CD4-positive, CD25-positive, alpha-beta regulatory T cell (primary cell): ENCODE measurements around the gene KRT76. TPM values are rescaled to one million over a fixed set of nuclear protein-coding genes. Genes with fewer than 3 reads are reported as not detected.
A peak's percentile ranks its signal among the peaks of the same experiment; 100 is the strongest.

Source experiments
- ATAC-seq, 2 donors: fragments of 150-1000 bp; cut with Tn5 transposase; one replicate each; pipeline ENCODE4 v1.10.0; 2021; ENCODE audit warnings: low read depth in 2 of 2, moderate number of reproducible peaks in 2 of 2, moderate library complexity in 1 of 2
- DNase-seq, 3 donors: peaks; one replicate each; pipeline versions ENCODE4 v3.0.0 to v3.0.0-alpha.2; 2012 to 2022; ENCODE audit warnings: mixed read lengths in 1 of 3
- H3K27ac ChIP-seq: one replicate; pipeline ENCODE4 v1.7.0; 2013; ENCODE audit warnings: mild to moderate bottlenecking, low read length; ENCODE audit not compliant: insufficient read depth, poor library complexity, severe bottlenecking
- H3K27me3 ChIP-seq: one replicate; pipeline ENCODE4 v1.7.0; 2013; ENCODE audit warnings: low read length; ENCODE audit not compliant: control insufficient read depth, insufficient read depth
- H3K36me3 ChIP-seq: one replicate; pipeline ENCODE4 v1.7.0; 2013; ENCODE audit warnings: mild to moderate bottlenecking, low read length, moderate library complexity; ENCODE audit not compliant: control insufficient read depth, insufficient read depth
- H3K4me1 ChIP-seq: 2 replicates; pipeline ENCODE4 v1.7.0; 2013; ENCODE audit warnings: mild to moderate bottlenecking, low read length; ENCODE audit not compliant: insufficient read depth, control insufficient read depth, poor library complexity, severe bottlenecking
- H3K4me3 ChIP-seq: one replicate; pipeline ENCODE4 v1.7.0; 2013; ENCODE audit warnings: low read depth, mild to moderate bottlenecking, low read length, moderate library complexity
- H3K9me3 ChIP-seq, 2 experiments: 1 replicate in 1 of 2; 2 replicates in 1 of 2; pipeline ENCODE4 v1.7.0; 2013; ENCODE audit warnings: low read length in 2 of 2, mild to moderate bottlenecking in 1 of 2, moderate library complexity in 1 of 2; ENCODE audit not compliant: control insufficient read depth in 2 of 2
- H3K27ac Mint-ChIP-seq, 3 donors: one replicate each; pipeline ENCODE4 v1.8.0; 2020 to 2022; ENCODE audit warnings: mild to moderate bottlenecking in 3 of 3, mixed read lengths in 3 of 3, moderate library complexity in 2 of 3
- H3K27me3 Mint-ChIP-seq: one replicate; pipeline ENCODE4 v1.8.0; 2022; ENCODE audit warnings: mild to moderate bottlenecking, mixed read lengths
- H3K36me3 Mint-ChIP-seq: one replicate; pipeline ENCODE4 v1.8.0; 2020; ENCODE audit warnings: mixed read lengths
- H3K4me1 Mint-ChIP-seq, 4 donors: one replicate each; pipeline ENCODE4 v1.8.0; 2020 to 2022; ENCODE audit warnings: mixed read lengths in 4 of 4, mild to moderate bottlenecking in 1 of 4
- H3K4me3 Mint-ChIP-seq, 4 donors: one replicate each; pipeline ENCODE4 v1.8.0; 2020 to 2022; ENCODE audit warnings: mild to moderate bottlenecking in 4 of 4, mixed read lengths in 4 of 4, moderate library complexity in 3 of 4
- H3K9me3 Mint-ChIP-seq, 7 donors: one replicate each; pipeline ENCODE4 v1.8.0; 2020 to 2022; ENCODE audit warnings: mixed read lengths in 7 of 7, mild to moderate bottlenecking in 3 of 7, moderate library complexity in 2 of 7
- polyA plus RNA-seq, 4 donors: library from polyadenylated mRNA; unstranded; fragments of 300-500 nt; fragmentation: Illumina TruSeq; gene quantifications; one replicate each; pipeline ENCODE4 v1.2.3, GENCODE V29; 2021
- total RNA-seq: library from RNA; stranded (reverse); gene quantifications from one replicate; pipeline ENCODE4 v1.2.3, GENCODE V29; 2022

KRT76 gene
- total and polyA plus RNA-seq, 5 donors from 2014 or later: not detected

DNA sequence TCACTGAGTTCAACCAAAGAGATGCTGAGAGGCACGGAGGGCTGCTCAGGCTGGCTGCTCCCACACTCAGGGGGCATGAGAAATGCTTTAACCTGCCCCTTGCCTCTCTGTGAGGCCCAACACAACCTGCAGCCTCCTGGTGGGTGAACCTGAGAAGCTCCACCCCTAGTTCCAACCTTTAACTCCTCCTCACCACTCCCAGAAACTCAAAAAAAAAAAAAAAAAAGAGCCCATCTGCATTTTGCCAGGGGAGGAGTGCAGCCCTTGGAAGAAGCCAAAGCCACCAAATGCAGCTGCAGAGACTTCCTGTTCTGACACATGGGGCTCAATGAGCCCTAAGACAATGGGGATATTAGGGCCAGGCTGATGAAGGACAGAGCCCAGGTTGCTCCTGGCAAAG is 27.9 kb upstream of the KRT76 start:
- no peak for DNase-seq
- no peak for ATAC-seq
- Mint-ChIP-seq H3K36me3 (no peaks in the 10 kb centered on the region), H3K9me3 (no peaks in the 10 kb centered on the region), H3K4me1 (no peaks in the 10 kb centered on the region), H3K27ac (no peak overlapping the region), H3K4me3 (peak overlapping the region in 1 of 4 donors; percentile 70), H3K27me3 (peaks cover 12% of the 10 kb centered on the region)
- Histone ChIP-seq H3K36me3 (no peaks in the 10 kb centered on the region), H3K9me3 (no peaks in the 10 kb centered on the region), H3K27me3 (no peaks in the 10 kb centered on the region), H3K4me3 (no peak overlapping the region), H3K4me1 (no peaks in the 10 kb centered on the region), H3K27ac (no peak overlapping the region)

DNA sequence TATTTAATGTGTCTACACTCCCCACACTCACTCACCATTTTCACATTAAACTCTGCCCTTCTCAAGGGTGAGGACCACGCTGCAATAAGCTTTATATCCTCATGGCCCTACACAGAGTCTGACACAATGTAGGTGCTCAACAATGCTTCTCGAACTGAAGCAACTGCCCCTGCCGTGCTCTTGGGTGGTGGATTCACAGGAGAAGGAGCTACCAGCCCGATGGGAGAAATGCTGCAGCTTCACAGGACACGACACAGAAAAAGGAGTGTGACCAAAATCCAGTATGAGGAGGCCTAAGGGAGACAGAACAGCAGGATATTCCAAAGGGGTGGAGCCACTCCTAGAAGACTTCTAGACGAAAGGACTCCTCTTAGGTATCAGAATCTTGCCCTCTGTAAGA is 25.3 kb upstream of the KRT76 start:
- no peaks in the 10 kb centered on the region for H3K9me3 ChIP-seq
- DNase-seq (no peak), ATAC-seq (no peak)
- no peaks in the 10 kb centered on the region for H3K36me3 ChIP-seq
- no peak overlapping the region for H3K27ac ChIP-seq
- Mint-ChIP-seq H3K4me1 (no peaks in the 10 kb centered on the region), H3K4me3 (no peak overlapping the region), H3K27me3 (peaks cover 8% of the 10 kb centered on the region), H3K36me3 (no peaks in the 10 kb centered on the region), H3K9me3 (peaks cover 0 to 2% (median 0%) of the 10 kb centered on the region in 7 donors), H3K27ac (no peak overlapping the region)
- H3K4me1 ChIP-seq: no peaks in the 10 kb centered on the region
- H3K4me3 ChIP-seq: no peak overlapping the region
- no peaks in the 10 kb centered on the region for H3K27me3 ChIP-seq

DNA sequence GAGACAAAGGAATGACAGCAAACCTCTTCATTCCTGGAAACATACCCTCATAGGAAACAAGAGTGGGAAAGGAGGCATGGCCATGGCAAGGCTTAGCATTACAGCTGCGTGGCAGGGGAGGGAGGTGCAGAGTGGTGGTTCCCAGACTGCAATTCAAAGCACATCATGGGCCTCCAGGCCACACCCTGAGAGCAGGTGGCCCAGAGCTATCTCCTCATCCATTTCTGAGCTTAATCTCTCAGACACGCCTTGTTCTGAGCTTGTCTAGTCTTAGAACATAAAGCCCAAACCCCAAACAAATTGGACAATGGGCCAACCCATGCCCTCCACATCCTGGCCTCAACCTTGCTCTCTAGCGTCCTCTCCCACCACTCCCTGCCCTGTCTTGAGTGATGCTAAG is 24.6 kb upstream of the KRT76 start:
- H3K4me3 ChIP-seq: no peak overlapping the region
- ATAC-seq (no peak), DNase-seq (no peak)
- Mint-ChIP-seq H3K27ac (no peak overlapping the region), H3K9me3 (peaks cover 0 to 2% (median 0%) of the 10 kb centered on the region in 7 donors), H3K4me3 (no peak overlapping the region), H3K36me3 (no peaks in the 10 kb centered on the region), H3K4me1 (no peaks in the 10 kb centered on the region), H3K27me3 (peaks cover 8% of the 10 kb centered on the region)
- H3K4me1 ChIP-seq: no peaks in the 10 kb centered on the region
- no peaks in the 10 kb centered on the region for H3K9me3 ChIP-seq
- H3K36me3 ChIP-seq: no peaks in the 10 kb centered on the region
- no peak overlapping the region for H3K27ac ChIP-seq
- H3K27me3 ChIP-seq: no peaks in the 10 kb centered on the region

DNA sequence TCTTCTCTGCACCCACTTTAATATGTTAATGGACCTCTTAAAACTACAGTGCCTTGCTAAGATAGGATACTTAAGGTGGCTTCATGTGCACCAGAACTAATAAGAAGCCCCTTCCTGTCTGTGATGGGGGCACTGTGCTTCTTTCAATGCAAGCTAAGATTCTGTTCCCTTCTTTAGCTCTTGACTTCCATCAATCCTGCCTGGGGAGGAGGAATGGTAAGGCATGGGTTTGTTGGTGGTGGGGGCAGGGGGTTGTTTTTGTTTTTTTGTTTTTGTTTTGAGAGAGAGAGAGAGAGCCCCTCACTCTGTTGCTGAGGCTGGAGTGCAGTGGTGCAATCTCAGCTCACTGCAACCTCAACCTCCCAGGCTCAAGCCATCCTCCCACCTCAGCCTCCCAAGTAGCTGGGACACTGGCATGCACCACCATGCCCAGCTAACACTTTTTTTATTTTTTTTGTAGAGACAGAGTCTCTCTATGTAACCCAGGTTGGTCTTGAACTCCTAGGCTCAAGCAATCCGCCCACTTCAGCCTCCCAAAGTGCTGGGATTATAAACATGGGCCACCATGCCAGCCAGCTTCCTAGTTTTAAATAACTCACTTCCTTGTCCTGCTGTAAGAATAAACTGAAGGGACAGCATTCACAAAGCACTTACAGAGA is 23.2 kb upstream of the KRT76 start:
- Mint-ChIP-seq H3K4me3 (no peak overlapping the region), H3K9me3 (peaks cover 0 to 2% (median 0%) of the 10 kb centered on the region in 7 donors), H3K4me1 (no peaks in the 10 kb centered on the region), H3K27me3 (peaks cover 8% of the 10 kb centered on the region), H3K36me3 (no peaks in the 10 kb centered on the region), H3K27ac (no peak overlapping the region)
- no peak overlapping the region for H3K4me3 ChIP-seq
- no peaks in the 10 kb centered on the region for H3K36me3 ChIP-seq
- no peaks in the 10 kb centered on the region for H3K9me3 ChIP-seq
- DNase-seq (no peak), ATAC-seq (no peak)
- H3K4me1 ChIP-seq: no peaks in the 10 kb centered on the region
- H3K27ac ChIP-seq: no peak overlapping the region
- H3K27me3 ChIP-seq: no peaks in the 10 kb centered on the region

DNA sequence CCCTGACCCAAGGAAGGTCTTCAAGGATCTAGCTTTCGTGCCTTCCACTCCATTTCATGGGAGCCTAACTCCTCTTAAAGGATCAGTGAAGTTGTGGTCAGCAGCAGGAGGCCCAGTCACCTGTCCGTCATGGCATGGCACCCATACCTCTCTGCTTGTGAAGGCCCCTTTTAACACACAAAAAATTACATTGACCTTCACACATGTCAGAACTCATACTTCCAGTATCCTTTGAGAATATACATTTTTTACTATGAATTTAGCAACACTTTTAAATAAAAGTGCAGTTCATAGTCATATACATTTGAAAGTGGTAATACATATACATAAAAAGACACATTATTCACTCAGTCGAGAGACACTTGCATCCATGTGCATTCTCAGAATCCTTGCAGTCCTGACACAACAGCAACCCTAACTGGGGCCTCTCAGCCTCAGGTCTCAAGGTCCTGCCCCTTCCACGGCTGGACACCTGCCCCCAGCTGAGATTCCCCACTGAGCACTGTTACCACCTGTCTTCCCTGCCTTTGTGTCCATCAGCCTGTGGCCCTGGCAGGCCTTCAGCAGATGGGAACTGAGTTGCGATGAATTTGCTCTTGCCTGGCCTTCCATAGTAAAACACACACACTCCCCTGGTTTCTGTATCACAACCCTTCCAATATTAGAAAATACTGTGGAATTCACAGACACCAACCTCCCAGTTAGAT is 22.5 kb upstream of the KRT76 start:
- no peak overlapping the region for H3K27ac Mint-ChIP-seq
- no peak overlapping the region for H3K4me3 Mint-ChIP-seq
- H3K27me3 ChIP-seq: no peaks in the 10 kb centered on the region
- DNase-seq: no peak
- no peaks in the 10 kb centered on the region for H3K36me3 ChIP-seq
- H3K27me3 Mint-ChIP-seq: peaks cover 8% of the 10 kb centered on the region
- H3K27ac ChIP-seq: no peak overlapping the region
- ATAC-seq: no peak
- H3K4me1 ChIP-seq: no peaks in the 10 kb centered on the region
- H3K4me1 Mint-ChIP-seq: no peaks in the 10 kb centered on the region
- H3K36me3 Mint-ChIP-seq: no peaks in the 10 kb centered on the region
- no peaks in the 10 kb centered on the region for H3K9me3 ChIP-seq
- peaks cover 0 to 2% (median 0%) of the 10 kb centered on the region in 7 donors for H3K9me3 Mint-ChIP-seq
- H3K4me3 ChIP-seq: no peak overlapping the region

DNA sequence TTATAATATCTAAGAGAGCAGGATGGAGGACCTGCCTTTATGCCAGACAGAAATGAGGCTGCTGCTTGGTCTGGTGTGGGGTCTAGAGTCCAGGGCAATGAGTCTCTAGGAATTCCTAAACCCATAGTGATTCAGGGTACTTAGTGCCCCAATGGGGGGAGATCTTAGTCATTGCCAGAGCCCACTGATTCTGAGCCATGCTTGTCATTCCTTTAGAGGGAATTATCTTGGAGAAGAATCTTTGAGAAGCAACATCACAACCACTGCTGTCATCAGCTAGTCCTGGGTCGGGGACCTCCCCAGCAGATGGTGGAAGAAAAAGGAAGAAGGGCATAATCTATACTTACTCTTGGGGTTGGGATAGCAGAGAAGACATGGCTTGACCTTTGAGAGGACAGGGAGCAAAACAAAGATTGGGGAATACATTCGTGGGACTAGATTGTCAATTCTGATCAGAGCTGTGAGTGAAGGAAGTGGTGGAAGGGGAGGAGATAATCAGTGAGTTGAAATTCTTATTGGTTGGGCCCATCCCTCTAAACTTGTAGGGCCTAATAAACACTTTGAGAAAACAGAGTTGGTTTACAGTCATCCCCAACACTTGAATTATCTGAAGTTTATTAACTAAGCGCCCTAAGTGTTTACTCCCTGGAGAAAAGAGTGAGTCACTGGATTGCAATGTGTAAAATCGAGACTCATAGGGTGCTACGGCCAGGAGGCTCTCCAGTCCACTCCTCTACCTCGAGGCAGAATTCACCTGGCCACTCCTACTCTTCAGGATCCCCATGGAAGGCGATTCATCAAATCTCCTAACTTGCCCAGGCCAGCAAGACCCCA is 21.7 kb upstream of the KRT76 start:
- no peaks in the 10 kb centered on the region for H3K27me3 ChIP-seq
- Mint-ChIP-seq H3K27ac (no peak overlapping the region), H3K9me3 (peaks cover 0 to 2% (median 0%) of the 10 kb centered on the region in 7 donors), H3K4me3 (no peak overlapping the region), H3K4me1 (no peaks in the 10 kb centered on the region), H3K36me3 (no peaks in the 10 kb centered on the region), H3K27me3 (peaks cover 4% of the 10 kb centered on the region)
- H3K36me3 ChIP-seq: no peaks in the 10 kb centered on the region
- no peak overlapping the region for H3K4me3 ChIP-seq
- H3K9me3 ChIP-seq: no peaks in the 10 kb centered on the region
- no peak overlapping the region for H3K27ac ChIP-seq
- ATAC-seq (no peak), DNase-seq (no peak)
- H3K4me1 ChIP-seq: no peaks in the 10 kb centered on the region

DNA sequence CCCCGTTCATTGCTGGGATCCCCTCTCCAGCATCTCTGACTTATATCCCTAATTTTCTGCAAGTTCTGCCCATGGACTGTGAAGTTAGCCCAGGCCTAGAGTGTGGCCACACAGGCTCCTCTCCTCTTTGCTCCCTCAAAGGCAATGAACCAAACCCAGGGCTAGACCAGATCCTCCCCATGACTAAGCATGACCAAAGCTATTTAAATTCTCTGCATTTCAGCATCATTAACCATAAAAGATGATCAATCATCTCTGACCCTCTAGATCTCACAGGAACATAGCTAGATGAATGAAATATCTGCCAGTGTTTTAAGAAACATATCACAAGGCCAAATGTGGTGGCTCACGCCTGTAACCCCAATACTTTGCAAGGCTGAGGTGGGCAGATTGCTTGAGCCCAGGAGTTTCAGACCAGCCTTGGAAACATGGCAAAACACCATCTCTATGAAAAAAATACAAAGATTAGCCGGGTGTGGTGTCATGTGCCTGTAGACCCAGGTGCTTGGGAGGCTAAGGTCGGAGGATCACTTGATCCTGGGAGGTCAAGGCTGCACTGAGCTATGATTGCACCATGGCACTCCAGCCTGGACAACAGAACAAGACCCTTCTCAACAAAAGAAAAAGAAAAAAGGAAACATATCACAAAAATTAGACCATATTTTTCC is 21.0 kb upstream of the KRT76 start:
- H3K27ac ChIP-seq: no peak overlapping the region
- H3K36me3 ChIP-seq: no peaks in the 10 kb centered on the region
- Mint-ChIP-seq H3K27me3 (peaks cover 4% of the 10 kb centered on the region), H3K27ac (no peak overlapping the region), H3K36me3 (no peaks in the 10 kb centered on the region), H3K9me3 (peaks cover 0 to 2% (median 0%) of the 10 kb centered on the region in 7 donors), H3K4me1 (no peaks in the 10 kb centered on the region), H3K4me3 (no peak overlapping the region)
- H3K4me3 ChIP-seq: no peak overlapping the region
- H3K9me3 ChIP-seq: no peaks in the 10 kb centered on the region
- no peaks in the 10 kb centered on the region for H3K4me1 ChIP-seq
- DNase-seq (no peak), ATAC-seq (no peak)
- H3K27me3 ChIP-seq: no peaks in the 10 kb centered on the region
